ENCODE measurements around the gene MOB2.

MOB2 gene, protein sequence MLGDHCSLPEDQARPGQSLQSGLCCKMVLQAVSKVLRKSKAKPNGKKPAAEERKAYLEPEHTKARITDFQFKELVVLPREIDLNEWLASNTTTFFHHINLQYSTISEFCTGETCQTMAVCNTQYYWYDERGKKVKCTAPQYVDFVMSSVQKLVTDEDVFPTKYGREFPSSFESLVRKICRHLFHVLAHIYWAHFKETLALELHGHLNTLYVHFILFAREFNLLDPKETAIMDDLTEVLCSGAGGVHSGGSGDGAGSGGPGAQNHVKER

DNA sequence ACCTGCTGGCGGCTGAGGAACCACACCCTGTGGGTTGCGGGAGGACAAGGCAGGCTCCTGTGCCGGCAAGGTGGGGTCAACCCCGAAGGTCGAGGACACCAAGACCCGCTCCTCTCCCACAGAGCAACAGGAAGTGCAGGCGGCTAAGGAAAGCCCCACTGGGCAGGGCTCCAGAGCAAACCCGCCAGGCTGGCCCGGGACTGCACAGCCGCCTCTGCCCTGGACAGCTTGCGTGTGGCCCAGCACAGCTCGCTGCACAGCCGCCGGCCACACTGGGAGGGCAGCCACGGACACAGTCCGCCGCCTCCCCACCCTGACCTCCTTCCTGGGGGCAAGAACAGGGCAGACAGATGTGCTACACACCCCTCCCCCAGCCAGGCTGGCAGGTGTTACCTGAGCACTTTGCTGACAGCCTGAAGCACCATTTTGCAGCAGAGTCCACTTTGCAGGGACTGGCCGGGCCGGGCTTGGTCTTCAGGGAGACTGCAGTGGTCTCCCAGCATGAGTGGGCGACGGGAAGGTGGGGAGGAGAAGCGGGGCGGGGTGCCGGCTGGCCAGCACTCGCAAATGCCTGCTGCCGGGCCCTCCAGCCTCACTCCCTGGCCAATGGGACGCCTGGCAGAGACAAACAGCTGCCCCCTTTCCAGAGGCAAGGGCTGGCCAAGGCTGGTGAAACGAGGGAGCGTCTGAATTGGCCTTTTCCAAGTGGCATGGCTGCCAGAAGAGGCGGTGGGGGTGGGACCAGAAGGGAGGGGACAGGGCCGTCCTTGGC lies at the start of gene MOB2:
MOB2 (minus strand) TSS at position 726 of the 772 bp plus-strand sequence; CDS start at position 503, 223 bp downstream.
- no peak within 1 kb of the TSS for H3K4me3 ChIP-seq (ENCODE audit: low read depth, low read length)

DNA sequence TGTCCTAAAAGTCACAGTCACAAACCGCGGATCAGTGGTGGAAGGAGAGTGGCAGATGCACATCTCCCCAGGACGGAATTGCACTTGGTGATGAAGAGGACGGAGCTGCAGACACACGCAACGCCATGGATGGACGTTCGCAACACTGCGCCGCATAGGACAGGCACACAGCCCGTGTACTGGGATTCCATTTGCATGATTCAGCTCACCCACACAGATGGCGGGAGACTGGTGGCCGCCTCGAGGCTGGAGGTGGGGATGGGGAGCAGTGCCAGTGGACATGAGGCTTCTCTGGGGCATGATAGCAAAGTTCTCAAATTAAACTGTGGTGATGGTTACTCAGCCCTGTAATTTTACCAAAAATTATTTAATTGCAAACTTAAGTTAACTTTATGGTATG lies 48.1 kb upstream of the MOB2 start:
- no peak overlapping the region for H3K4me3 ChIP-seq (ENCODE audit: low read depth, low read length)
- DNase-seq (ENCODE audit: low read depth) = no peak

More for the DNA sequence above, at the start of gene MOB2:
- DNase-seq (ENCODE audit: low read depth) = no peak

DNA sequence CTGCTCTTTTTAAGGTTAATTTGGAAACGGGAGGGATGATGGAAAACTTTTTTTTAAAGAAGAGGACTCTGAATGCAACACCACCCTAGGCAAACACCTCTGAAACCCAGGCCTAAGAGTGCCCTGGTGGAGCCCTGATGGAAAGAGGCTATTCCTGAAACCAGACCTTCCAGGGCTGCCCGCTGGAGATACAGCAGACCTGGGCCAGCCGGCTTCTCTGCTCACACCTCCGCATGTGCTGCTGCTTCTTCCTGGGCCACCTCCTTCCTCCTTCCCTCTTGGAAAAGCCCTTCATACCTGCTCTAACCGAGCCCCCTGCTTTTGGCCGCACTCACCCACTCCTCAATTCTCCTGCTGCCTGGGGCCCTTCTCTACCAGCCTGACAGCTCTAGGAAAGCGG lies 47.6 kb upstream of the MOB2 start:
- H3K4me3 ChIP-seq (ENCODE audit: low read depth, low read length) = no peak overlapping the region
- no peak for DNase-seq (ENCODE audit: low read depth)

DNA sequence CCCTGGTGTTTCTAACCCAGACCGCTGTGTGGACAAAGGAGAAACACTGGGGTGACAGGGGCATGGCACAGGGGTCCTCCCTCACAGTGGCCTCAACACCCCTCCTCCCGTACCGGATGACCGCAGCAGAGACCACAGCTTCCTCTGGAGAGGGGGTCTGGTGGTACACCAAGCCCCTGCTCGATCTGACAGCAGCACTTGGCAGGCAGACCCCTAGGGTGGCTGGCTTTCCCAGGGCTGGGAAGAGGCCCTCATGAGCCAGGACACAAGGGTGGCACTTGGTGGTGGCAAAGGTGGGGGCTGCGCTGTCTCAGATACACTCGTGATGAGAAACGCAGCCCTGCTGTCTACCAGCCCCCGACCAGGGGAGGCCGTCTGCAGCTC lies 46.8 kb upstream of the MOB2 start:
- no peak for DNase-seq (ENCODE audit: low read depth)
- no peak overlapping the region for H3K4me3 ChIP-seq (ENCODE audit: low read depth, low read length)

DNA sequence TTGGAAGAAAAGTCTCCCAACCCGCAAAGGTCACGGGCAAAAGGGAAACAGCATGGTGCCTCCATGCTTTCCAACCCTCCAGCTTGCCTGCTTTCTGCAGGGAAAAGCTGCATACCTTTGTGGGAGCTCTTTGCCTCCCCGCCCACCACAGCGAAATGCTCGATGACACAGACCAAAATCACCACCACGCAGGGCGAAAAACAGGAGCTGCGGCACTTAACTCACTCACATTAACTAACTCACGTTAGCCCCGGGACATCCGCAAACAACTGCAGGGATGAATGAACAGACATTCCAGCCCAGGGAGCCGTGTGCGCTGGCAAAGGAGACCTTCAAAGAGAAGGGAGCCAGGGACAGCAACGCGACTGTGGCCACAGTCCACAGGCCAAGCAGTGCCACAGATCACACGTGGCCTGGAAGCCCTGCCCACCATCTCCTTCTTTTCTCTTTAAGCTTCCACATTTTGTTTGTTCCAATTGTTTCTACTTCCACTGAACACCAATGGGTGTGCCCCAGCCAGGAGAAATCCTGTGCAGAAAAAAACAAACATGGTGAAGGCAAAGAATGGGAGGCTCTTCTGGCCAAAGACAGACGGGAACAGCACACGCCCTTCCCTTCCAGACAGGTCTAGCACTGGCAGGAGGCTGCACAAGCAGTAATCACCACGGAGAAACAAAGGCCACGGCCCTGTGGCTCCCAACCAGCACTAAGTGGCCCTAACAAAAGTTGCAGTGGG lies 46.2 kb upstream of the MOB2 start:
- no peak overlapping the region for H3K4me3 ChIP-seq (ENCODE audit: low read depth, low read length)
- no peak for DNase-seq (ENCODE audit: low read depth)

DNA sequence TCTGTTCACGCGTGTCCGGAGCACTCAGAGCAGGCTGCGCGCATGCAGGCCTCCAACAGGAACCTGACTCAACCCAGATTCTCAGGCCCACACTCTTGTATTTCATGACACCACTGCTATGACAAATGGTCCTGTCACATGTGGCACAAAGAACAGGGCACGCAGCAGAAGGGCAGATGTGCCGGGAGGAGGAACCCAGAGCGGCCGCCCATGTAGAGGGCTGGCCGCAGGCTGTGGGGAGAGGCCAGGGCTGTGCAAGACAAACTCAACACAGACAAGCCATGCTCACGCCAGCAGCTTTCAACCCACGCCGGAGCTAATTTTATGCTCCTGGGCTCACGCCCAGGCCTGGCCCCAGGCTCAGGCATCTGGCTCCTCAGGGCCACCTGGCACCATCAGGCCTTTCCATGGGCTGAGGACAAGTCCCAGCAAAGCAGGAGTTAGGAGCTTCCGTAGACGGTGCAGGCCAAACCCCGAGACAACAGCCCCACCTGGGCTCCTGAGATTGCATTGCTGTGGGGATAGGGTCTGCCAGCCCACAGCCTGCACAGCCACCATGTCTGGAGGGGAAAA lies 45.5 kb upstream of the MOB2 start:
- no peak for DNase-seq (ENCODE audit: low read depth)
- no peak overlapping the region for H3K4me3 ChIP-seq (ENCODE audit: low read depth, low read length)

DNA sequence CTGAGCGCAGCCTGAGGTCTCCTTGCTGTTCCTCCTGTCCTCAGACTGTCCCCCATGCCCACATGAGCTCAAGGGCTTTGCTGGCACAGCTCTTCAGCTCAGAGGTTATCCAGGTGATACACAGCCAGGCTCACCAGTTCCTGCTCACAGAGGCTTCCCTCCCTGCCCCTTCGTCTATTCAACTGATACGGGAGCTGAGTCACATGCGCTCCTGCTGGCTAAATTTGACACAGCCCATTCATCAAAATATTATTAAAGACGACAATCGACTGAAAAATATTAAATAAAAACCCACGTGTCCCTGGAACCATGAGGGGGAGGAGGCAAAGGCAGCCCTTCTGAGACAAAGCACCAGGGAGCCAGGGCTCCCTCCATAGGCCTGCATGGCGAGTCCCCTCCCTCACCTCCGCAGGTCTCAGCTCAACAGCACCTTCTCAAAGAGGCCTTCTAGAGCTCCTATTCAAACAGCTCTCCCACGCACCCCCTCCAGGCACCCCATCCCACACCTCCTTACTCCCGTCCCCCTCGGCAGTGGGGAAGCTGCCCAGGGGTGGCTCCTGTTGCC lies 45.0 kb upstream of the MOB2 start:
- DNase-seq (ENCODE audit: low read depth) = no peak
- no peak overlapping the region for H3K4me3 ChIP-seq (ENCODE audit: low read depth, low read length)

DNA sequence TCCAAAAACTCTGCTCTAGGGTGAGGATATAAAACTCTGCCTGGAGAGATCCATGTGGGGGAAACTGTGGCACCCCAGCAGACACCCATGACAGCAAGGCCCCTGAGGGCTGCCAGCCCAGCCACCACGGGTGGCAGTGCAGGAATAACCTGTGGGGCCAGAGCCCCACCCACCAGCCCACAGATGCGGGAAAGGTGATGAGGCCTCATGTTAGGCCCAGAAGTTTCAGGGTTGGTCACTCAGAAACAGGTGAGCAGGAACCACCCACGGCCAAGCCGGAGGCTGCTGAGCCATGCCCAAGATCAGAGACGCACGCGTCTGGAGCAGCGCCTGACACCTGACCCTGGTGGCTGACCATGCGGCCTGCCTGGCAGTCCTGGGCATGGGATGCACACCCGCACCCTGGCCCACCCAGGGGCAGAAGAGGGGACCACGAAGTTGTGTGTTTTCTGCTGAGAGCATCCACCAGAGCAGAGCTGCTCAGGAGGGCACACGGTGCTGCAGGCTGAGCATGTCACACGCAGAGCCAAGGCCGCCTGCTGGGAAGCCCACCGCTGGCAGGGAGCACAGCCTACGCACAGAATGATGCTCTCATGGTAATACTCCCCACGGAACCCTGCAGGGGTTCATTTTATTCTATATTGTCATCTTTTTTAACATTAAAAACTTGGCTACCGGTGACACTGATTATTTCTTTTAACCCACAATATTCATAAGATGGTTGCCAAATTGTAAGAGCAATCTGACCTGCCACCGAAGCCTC lies 44.3 kb upstream of the MOB2 start:
- DNase-seq (ENCODE audit: low read depth) = no peak
- no peak overlapping the region for H3K4me3 ChIP-seq (ENCODE audit: low read depth, low read length)

DNA sequence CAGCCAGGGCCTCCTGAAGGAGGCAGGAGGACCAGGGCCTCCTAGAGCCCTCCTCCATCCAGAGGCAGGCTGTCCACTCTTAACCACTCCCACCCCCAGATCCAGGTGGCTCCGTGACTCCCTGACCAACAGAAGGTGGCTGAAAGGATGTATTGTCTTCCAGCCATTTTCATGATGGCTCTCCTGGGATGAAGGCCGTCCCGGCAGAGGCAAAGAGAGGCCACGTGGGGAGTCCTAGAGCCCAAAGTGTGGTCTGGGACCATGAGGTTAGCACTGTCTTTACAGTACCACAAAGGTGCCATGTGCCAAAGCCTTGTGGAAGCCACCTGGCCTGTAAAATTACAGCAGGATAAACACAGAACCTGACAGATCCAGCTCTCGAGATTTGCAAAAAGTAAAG lies 43.2 kb upstream of the MOB2 start:
- no peak for DNase-seq (ENCODE audit: low read depth)

DNA sequence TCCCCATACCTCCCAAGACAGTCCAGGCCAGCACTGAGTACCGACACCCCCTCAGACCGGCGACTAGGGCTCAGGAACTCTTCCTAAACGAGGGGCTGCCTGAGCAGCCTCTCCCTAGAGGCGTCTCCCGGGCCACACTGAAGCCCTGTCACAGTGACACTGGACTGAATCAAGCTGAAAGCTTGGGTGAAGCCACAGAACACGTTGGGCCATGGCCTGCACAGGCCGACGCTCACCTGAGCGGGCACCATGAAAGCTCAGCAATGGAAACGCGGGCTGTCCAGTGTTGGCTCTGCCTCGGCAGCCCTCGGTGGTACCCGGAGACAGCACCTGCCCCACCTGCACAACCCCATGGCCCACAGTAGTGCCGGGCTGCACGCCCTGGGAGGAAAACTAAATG lies 42.7 kb upstream of the MOB2 start:
- H3K4me3 ChIP-seq (ENCODE audit: low read depth, low read length) = no peak overlapping the region
- no peak for DNase-seq (ENCODE audit: low read depth)

More for the DNA sequence above, 43.2 kb upstream of the MOB2 start:
- no peak overlapping the region for H3K4me3 ChIP-seq (ENCODE audit: low read depth, low read length)

DNA sequence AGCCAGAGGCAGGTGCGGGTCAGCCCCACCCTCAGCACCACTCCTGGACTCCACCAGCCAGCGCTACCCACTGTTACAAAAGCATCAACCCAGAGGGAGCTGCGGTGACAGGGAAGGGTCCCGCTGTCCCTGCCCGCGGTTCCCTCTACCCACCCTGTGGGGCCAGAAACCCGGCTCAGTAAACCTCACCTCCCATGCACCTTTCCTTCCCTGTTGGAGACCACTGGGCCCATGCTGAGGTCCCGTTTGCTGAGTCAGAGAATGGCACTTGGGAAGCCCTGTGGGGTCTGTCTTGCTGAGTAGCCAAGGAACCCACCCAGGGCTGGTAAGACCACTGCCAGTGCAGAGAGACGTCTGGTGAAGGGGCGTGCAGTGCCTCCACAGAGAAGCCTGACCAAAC lies 42.1 kb upstream of the MOB2 start:
- DNase-seq (ENCODE audit: low read depth) = no peak

DNA sequence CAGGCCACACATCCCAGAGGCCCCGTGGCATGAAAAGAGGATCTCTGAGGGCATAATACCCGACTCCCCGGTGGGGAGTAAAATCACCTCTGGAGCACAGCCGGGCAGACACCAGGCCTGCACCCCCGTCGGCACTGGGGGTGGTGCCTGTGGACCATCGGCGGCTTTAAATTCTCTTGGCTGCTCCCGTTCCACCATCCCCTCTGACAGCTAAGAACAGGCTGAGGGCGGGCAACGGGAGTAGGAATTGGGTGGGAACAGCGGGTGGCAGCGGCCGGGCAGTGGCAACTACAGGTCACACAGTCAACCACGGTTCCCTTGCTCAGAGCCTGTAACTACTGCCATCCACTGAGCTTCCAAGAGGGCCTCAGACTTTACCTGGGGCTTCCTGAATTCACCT lies 40.2 kb upstream of the MOB2 start:
- H3K4me3 ChIP-seq (ENCODE audit: low read depth, low read length) = no peak overlapping the region
- no peak for DNase-seq (ENCODE audit: low read depth)

More for the DNA sequence above, 42.1 kb upstream of the MOB2 start:
- H3K4me3 ChIP-seq (ENCODE audit: low read depth, low read length) = no peak overlapping the region

DNA sequence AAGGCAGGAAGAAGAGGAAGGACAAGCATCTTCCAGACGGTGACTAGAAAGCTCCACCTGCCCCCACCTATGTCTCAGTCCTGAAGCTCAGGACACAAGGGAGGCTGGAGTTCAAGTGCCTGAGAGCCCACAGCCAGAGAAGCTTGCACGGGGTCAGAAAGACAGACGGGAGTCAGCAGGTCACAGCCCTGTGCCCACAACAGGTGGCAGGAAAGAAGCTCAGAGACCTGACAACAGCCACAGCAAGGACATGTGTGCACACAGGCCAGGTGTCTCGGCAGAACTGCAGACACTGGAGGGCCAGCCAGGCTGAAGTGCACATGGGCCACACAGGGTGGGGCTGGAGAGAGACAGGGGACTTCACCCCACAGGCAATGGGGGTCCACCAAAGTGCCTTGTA lies 37.2 kb upstream of the MOB2 start:
- no peak overlapping the region for H3K4me3 ChIP-seq (ENCODE audit: low read depth, low read length)
- no peak for DNase-seq (ENCODE audit: low read depth)

DNA sequence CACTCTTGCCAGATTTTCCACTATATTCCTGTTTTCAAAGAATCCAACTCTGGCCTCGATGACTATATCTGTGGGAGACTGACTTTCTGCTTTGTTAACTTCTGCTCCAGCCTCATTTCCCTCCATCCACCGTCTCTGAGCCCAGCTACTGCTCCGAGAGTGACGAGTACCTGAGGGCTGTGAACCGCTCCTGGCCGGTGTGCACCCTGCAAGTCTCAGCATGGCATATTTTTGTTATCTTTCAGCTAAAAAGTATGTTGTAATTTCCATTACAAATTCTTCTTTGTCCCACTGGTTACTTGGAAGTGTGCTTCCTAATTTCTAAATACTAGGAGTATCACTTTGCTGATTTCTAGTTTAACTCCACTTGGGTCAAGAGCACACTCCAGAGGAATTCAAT lies 36.5 kb upstream of the MOB2 start:
- no peak for DNase-seq (ENCODE audit: low read depth)

DNA sequence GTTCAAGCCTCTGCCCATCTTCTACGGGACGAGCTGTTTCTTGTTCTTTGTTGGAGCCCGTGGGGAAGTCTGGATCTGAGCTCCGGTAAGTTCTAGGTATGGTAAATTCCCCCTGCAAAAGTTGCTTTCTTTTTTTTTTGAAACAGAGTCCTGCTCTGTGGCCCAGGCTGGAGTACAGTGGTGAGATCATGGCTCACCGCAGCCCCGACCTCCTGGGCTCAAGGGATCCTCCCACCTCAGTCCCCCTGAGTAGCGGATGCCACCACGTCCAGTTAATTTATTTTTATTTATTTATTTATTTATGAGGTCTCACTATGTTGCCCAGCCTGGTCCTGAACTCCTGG lies 35.5 kb upstream of the MOB2 start:
- no peak for DNase-seq (ENCODE audit: low read depth)
- no peak overlapping the region for H3K4me3 ChIP-seq (ENCODE audit: low read depth, low read length)

More for the DNA sequence above, 36.5 kb upstream of the MOB2 start:
- no peak overlapping the region for H3K4me3 ChIP-seq (ENCODE audit: low read depth, low read length)

DNA sequence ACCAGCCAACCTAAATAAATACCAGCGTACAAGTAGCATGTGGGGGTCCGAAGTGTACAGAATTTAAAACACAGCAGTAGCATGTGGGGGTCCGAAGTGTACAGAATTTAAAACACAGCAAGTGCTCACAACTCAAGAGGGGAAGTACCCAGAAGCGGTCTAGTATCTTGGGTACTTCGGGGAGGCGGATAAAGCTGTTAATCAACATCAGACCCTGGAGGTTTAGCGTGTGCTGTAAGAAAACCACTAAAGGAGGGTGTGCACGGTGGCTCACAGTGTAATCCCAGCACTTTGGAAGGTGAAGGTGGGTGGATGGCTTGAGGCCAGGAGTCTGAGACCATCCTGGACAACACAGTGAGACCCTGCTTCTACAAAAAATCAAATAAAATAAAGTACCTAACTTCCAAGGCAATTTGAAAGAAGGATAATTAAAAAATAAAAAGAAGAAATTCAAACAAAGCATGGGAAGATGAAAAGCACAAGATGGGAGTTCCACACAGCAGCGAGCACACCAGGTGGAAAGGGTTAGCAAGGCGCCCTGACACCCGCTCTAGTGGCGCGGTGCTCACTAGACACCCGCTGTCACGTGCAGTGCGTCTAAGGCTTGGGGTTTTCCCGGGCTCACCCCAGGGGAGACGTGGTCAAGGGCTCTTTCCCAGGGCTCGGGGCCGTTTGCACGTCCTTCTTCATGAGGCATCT lies 35.0 kb upstream of the MOB2 start:
- no peak overlapping the region for H3K4me3 ChIP-seq (ENCODE audit: low read depth, low read length)
- no peak for DNase-seq (ENCODE audit: low read depth)

DNA sequence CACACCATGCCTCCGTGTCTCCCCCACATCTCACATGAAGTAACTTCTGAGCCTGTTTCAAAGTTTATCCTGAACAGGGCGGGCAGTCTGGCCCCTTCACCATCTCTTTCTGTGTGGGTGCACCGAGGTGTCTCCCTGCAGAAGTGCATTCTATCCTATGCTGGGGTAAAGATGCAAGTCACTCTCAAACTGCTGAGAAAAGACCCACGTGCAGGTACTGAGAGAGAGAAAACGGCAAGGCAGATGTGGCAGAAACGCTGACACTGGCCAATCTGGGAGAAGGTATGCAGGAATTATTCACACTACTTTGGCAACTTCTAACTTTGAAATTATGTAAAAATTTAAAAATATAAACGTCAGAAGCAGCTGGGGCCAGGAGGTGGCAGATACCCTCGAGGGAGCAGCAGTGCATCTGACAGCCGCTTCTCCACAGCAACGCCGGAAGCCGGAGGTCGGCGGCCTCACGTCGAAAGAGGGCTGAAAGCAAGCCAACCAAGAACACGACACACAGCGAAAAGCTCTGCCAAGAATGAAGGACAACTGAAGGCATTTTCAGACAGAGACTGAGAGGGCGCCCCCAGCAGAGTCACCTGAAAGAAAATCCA lies 34.2 kb upstream of the MOB2 start:
- DNase-seq (ENCODE audit: low read depth) = no peak
- H3K4me3 ChIP-seq (ENCODE audit: low read depth, low read length) = no peak overlapping the region

DNA sequence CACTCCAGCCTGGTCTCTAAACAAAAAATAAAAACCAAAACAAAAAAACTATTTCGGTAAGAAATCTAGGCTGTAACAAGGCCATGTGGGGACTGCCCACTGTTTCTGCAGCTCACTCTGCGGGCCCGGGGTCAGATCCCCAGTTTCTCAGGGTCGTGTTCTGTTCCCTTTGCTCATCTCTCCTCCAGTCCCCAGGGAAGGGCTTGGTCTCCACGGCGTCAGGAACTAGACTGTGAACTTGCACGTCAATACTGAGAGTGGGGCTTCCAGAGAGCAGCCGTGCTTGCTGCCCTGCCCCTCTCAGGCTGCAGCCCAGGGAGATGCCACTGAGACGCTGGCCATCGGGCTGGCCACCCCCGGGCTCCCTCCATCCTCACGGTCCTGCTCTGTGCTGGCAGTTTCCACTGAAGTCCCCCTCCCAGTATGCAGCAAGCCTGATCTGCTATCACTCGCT lies 33.7 kb upstream of the MOB2 start:
- no peak for DNase-seq (ENCODE audit: low read depth)

More for the DNA sequence above, 33.7 kb upstream of the MOB2 start:
- no peak overlapping the region for H3K4me3 ChIP-seq (ENCODE audit: low read depth, low read length)

All from skeletal muscle cell (primary cell).